ENCODE results near the gene TRPC4.

The TRPC4 gene

GRCh38 chr13:37869756-37870488, at the start of gene TRPC4:
Gene TRPC4, minus strand, starts transcription at chr13:37869772. Its CDS starts 86,439 bp downstream, at chr13:37783333.
- peak; percentile 44 for DNase-seq (ENCODE audit: low read depth)

DNA sequence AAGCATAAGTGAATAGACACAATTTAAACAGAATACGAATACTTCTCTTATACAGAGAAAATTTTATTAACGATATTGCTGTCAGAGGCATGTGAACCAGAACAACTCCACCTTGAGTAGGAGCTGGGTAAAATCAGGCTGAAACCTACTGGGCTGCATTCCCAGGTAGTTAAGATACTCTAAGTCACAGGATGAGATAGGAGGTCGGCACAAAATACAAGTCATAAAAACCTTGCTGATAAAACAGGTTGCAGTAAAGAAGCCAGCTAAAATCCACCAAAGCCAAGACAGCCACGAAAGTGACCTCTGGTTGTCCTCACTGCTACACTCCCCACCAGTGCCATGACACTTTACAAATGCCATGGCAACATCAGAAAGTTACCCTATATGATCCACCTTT, 49.2 kb upstream of the TRPC4 start:
- DNase-seq (ENCODE audit: low read depth), result no peak

DNA sequence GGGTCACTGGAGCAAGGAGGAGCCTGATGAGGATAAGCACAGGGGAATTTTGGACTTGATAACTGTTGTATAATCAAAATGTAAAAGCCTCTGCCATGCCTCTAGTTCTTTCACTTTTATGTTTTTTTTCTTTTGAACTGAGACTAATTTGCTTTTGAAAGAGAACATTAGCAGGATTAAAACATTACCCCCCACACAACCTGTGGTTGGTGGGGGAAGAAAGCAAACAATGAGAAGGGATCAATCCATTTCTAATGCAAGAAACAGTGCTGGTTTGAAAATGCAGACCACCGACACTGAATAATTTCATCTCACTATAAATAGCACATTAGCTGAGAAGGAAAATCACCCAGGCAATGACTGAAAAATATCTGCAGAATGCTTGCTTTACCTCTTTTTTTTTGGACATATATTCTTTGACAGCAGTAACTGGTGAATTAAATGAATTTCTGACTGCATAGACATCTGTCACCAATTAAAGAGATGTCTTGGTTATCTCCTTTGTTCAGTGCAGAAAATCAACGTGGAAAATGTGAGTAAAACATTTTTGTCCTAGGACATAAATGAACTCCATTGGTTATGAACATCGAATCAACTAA, 48.6 kb upstream of the TRPC4 start:
- DNase-seq (ENCODE audit: low read depth), result no peak

DNA sequence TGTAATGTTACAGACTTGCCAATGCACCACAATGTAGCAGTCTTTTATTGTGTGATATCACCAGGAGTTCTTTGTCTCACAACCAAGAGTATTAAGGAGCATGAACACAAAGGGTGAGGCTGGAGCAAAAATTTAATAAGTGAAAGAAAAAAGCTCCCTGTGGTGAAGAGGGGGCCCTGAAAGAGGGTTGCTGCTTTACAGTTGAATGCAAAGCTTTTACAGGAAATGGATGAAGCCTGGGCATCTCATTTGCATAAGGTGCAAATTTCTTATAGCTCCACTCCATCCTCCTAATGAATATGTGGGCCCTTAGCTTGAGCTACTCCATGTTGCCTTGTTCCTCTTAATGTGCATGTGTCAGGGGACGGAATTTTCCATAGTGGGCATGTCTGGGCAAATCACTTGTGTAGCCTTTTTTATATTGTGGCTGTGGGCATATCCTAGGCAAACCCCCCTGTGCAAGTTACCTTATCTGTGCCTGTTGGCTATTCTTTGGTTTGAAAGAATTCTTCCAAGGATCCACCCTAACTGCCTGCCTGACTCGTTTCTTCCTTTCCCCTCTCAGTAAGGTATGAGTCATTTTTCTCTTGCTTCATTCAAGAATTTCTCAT, 45.3 kb upstream of the TRPC4 start:
- peak; percentile 37 for DNase-seq (ENCODE audit: low read depth)

GRCh38 chr13:37910790-37911189, 41.2 kb upstream of the TRPC4 start:
- DNase-seq (ENCODE audit: low read depth), result no peak

DNA sequence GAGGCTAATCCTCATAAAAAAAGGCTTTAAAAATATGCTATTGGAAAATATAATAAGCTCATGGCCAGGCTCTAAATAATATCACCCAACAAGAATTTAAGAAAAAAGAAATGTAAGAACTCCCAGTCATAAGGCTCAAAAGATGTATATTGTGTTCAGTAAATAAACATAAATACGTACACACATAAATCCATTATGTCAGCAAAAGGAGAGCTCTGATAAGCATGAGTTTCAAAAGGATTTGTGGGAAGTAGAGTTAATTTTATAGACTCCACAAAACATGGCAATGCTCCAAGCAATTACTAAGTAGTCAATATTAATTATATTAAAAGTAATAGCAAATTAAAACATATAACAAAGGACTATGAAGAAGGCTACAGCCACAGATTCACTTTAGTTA, 37.3 kb upstream of the TRPC4 start:
- DNase-seq (ENCODE audit: low read depth), result no peak

DNA sequence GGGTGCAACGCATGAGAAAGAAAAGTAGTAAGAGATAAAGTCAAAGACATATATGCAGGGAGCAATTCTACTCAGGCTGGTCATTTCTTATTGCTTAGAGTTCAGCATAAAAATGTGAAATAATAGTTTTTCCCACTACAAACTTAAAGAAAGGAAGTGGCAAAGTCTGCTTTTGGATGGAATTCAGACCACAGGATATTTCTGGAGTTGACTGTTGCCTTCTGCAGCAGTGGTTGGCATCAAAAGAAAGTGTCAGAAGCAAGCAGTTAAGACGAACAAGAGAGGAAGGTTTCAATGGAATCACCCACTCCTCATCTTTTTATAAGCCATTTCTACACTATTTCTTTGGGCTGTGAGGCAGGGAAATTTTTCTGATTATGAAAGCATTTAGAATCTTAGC, 36.2 kb upstream of the TRPC4 start:
- no peak for DNase-seq (ENCODE audit: low read depth)

GRCh38 chr13:37899753-37900152, 30.2 kb upstream of the TRPC4 start:
- DNase-seq (ENCODE audit: low read depth), result no peak

GRCh38 chr13:37893321-37893720, 23.7 kb upstream of the TRPC4 start:
- DNase-seq (ENCODE audit: low read depth), result no peak

DNA sequence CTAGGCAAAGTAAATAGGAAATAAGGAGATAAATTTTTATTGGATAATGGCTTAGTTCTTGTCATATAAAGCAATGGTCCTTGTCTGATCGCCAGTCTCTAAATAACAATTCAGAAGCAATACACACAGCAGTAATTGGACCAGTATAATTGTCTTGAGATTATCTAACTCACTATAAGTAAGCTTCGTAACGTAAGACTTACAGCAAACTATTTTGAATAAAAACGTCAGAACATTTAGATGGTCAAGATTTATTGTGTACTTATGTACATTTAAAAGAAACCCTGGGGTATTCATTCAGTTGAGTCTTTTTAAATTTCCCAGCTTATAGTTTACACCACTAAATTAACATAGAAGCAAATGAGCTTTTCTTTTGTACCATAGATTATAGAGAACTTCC, 20.2 kb upstream of the TRPC4 start:
- no peak for DNase-seq (ENCODE audit: low read depth)

DNA sequence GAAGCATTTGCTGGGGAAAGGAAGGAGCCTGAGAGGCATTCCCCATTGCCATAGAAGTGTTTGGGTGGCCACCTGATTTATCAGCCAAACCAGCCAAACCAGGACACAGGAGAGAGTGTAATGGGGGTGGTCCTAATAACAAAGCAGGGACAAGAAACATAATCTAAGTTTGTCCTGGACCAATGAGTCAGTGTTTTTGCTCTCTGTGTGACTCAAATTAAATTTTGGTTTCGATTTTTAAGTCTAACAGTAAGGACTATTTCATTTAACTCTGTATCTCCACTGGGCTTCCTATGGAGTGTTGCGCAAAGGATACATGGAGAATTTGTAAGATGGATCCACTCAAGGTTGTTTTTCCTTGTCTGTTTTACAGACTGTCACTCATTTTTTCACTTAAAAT, 19.5 kb upstream of the TRPC4 start:
- DNase-seq (ENCODE audit: low read depth), result peak; percentile 1

DNA sequence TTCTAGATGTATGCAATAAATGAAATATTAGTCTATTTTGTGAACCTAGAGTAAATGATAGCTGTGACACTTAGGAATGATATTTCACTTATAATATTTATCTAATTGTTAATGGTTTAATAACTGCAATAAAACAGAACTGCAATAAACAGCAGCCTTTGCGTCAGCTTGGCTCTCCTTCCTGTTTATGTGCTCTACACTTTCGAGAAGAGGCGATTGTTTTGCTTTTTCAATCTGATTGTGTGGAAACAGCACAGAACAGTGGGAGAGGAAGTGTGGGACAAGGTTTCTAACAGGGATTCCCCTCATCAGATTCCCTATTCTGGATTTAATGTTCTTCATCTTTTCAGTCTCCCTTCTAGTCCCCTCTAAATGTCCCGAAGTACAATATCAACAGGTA, 17.3 kb upstream of the TRPC4 start:
- peak; percentile 5 for DNase-seq (ENCODE audit: low read depth)

- no peak for DNase-seq (ENCODE audit: low read depth)
These were observed 15.1 kb upstream of the TRPC4 start for GRCh38 chr13:37884674-37885073.

DNA sequence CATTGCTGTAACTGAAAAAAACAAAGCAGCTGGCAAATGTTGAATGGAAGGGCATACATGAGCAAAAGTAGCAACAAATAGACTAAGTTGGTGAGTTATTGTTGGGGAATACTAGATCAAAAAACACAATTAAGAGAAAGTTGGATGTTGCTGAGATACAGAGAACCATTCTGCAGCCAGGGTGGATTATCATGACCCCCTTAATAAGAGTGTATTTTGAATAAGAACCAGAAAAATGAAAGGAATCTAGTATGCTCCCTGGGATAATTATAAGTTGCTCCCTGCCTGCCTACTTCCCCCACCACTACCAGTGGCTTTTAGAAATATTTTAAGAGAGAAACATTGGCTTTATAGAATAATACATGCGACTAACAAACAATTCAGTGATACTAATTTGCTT, 14.5 kb upstream of the TRPC4 start:
- no peak for DNase-seq (ENCODE audit: low read depth)

DNA sequence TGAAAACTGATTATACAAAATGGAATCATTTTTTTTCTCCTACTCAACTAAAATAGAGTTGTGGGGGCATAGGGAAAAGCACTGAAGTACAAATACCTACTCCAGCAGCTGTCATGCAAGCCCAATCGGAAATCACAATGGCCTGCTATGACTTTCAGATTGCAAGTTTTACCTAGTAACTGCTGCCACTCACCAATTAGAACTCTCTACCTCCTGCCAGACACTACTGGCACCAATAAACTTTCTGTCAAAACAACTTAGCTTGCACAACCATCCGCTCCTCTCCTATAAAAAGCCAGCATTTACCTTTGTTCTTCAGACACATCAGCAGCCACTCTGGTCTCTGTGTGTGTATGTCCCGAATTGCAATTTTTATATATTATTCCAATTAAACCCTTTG, 9.3 kb upstream of the TRPC4 start:
- no peak for DNase-seq (ENCODE audit: low read depth)

DNA sequence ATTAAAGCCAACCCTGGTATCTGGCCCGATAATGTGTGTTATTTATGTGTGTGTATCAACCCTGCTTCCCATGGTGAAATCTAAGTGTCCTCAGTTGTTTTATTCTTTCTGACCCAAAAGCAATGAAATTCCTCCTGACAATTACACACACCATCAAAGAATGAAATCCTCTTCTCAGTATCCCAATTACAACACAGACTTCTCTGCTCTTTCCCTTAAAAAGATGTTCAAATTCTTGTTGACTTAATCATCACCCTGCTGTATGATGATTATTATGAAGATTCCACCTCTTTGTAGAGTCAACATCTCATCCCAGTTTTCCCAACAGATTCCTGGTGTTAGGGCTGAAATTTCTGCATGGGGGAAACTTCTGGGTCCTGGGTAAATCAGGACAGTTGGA, 8.9 kb upstream of the TRPC4 start:
- peak; percentile 57 for DNase-seq (ENCODE audit: low read depth)

GRCh38 chr13:37870895-37871550, 1.5 kb upstream of the TRPC4 start:
- peak; percentile 70 for DNase-seq (ENCODE audit: low read depth)

DNA sequence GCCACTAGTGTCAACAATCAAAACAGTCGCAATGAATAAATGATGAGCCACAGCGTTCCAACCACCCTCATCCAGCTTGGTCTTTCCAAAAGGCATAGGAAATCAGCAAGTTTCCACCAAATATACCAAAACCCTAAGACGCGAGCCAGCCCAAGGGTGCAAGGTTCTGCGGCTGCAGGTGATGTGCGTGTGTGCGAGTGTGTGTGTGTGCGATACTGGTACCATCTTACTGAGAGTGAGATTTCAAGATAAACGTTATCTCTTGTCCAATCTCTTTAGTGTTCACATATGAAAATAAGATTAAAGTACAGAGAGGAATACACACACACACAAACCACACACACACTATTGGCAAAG, 895 bp upstream of the TRPC4 start:
- no peak for DNase-seq (ENCODE audit: low read depth)

- no peak for DNase-seq (ENCODE audit: low read depth)
These were observed 141 bp downstream of the TRPC4 start for GRCh38 chr13:37869506-37869755.

DNA sequence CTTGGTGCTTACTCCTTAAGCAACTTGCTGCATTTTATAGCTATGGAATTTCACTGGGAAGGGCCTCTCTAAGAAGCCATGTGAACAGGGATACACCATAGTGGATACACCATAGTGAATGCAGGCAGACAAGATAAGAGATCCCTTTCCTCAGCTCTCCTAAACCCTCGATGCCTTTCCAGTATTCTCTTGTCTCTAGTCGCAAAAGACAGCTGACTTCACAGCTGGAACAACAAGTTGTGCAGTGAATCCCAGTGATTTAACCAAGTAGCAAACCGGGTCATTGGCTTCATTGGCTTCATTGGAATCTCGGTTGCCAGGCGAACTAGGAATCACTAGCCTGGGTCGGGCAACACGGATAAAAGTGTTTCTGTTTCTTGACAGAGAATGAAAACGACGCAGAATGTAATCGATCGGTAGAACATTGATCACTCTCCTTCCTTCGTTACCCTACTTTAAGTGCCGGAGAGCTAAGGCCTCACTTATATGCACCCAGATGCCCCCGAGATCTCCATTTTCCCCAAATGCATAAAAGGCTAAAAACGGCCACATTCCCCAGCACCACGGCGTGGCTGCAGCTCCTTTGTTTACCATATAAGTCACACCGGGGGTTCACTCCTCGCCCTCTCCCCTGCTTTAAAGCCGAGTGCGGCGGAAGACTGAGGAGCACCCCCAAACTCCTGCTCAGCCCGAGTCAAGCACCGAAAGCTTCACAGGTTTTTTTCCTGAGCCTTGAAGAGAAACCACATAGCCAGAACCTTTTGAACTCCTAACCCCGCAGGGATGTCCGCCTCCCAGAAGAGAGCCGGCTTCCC, 674 bp downstream of the TRPC4 start:
- peak; percentile 28 for DNase-seq (ENCODE audit: low read depth)

DNA sequence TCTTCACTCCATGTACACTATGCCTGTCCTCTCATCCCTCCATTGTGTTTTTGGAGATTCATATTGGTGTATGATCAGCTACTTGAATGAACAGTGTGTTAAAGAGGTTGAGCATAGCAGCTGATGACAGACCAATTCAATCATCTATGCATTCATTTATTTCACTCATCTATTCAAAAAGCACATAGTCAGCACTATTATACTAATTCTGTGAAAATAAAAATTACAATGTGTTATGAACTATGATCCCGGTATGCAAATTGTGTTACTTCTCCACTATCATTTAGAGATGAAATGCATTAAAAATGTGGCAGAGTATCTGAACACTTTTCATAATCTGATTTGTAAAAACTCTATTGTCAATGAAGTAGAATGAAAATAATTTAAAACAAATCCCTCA, 5.9 kb downstream of the TRPC4 start:
- DNase-seq (ENCODE audit: low read depth), result no peak

- no peak for DNase-seq (ENCODE audit: low read depth)
These were observed 34.2 kb downstream of the TRPC4 start for GRCh38 chr13:37835392-37835791.

GRCh38 chr13:37833411-37833810, 36.2 kb downstream of the TRPC4 start:
- no peak for DNase-seq (ENCODE audit: low read depth)
